NCI-H1092 treated with DMSO at 0.1 percent for 48 hours (cell line): Measurements from ENCODE around the gene CTNND2.
"Not testable (repeated sequence)": the region's sequence is repeated elsewhere in the genome, so short reads cannot be mapped to it uniquely, and the experiment has no call there.

ENCODE experiments used
- DNase-seq: peaks from one replicate; lab custom pipeline; 2025; lab: John Stamatoyannopoulos, UW

CTNND2 gene

GRCh38 chr5:11459716-11460115 is 444.5 kb downstream of the CTNND2 start:
- DNase-seq: no peak

- DNase-seq: no peak
These were observed 448.7 kb downstream of the CTNND2 start for GRCh38 chr5:11455505-11455904.

- no peak for DNase-seq
These were observed 451.4 kb downstream of the CTNND2 start for GRCh38 chr5:11452852-11453251.

GRCh38 chr5:11449966-11450365 is 454.3 kb downstream of the CTNND2 start:
- DNase-seq: no peak

GRCh38 chr5:11449217-11449616 is 455.0 kb downstream of the CTNND2 start:
- DNase-seq: no peak

- no peak for DNase-seq
These were observed 460.4 kb downstream of the CTNND2 start for GRCh38 chr5:11443831-11444230.

- no peak for DNase-seq
These were observed 472.1 kb downstream of the CTNND2 start for GRCh38 chr5:11432116-11432515.

GRCh38 chr5:11429254-11429653 is 475.0 kb downstream of the CTNND2 start:
- DNase-seq: no peak

GRCh38 chr5:11427569-11427968 is 476.7 kb downstream of the CTNND2 start:
- DNase-seq: no peak

- DNase-seq: no peak
These were observed 477.8 kb downstream of the CTNND2 start for GRCh38 chr5:11426442-11426841.

- DNase-seq: no peak
These were observed 481.9 kb downstream of the CTNND2 start for GRCh38 chr5:11422342-11422741.

GRCh38 chr5:11420969-11421368 is 483.3 kb downstream of the CTNND2 start:
- DNase-seq: no peak

- DNase-seq: no peak
These were observed 488.5 kb downstream of the CTNND2 start for GRCh38 chr5:11415751-11416150.

GRCh38 chr5:11414732-11415131 is 489.5 kb downstream of the CTNND2 start:
- DNase-seq: not testable (repeated sequence)

- no peak for DNase-seq
These were observed 492.6 kb downstream of the CTNND2 start for GRCh38 chr5:11411621-11412020.

GRCh38 chr5:11407556-11408145 is 496.6 kb downstream of the CTNND2 start:
- no peak for DNase-seq

GRCh38 chr5:11400316-11400715 is 503.9 kb downstream of the CTNND2 start:
- DNase-seq: no peak

GRCh38 chr5:11398728-11399127 is 505.5 kb downstream of the CTNND2 start:
- DNase-seq: no peak

GRCh38 chr5:11397549-11397948 is 506.7 kb downstream of the CTNND2 start:
- no peak for DNase-seq

GRCh38 chr5:11396917-11397316 is 507.3 kb downstream of the CTNND2 start:
- no peak for DNase-seq

GRCh38 chr5:11394933-11395332 is 509.3 kb downstream of the CTNND2 start:
- DNase-seq: no peak

GRCh38 chr5:11390291-11390767 is 513.9 kb downstream of the CTNND2 start:
- DNase-seq: no peak

GRCh38 chr5:11387382-11387781 is 516.9 kb downstream of the CTNND2 start:
- no peak for DNase-seq

GRCh38 chr5:11386398-11386797 is 517.8 kb downstream of the CTNND2 start:
- no peak for DNase-seq
